Lower leg skin (tissue), 4 donors: ENCODE data around the gene OBSCN. TPM values are rescaled to one million over a fixed set of nuclear protein-coding genes. Genes with fewer than 3 reads are reported as not detected.

Experiments used
- DNase-seq, 2 donors: peaks; one replicate each; pipeline ENCODE4 v3.0.0-alpha.2; 2019; ENCODE audit warnings: low spot score in 2 of 2
- H3K4me3 ChIP-seq: fragments of 200-600 bp; sonication (generic); 2 replicates; pipeline ENCODE4 v1.5.1; 2017; ENCODE audit warnings: mild to moderate bottlenecking, low read depth; ENCODE audit not compliant: poor library complexity, severe bottlenecking
- POLR2A ChIP-seq, 2 donors: fragments of 450-650 bp; IDR thresholded peaks; one replicate each; pipeline ENCODE4 v1.6.1; 2016 to 2017; ENCODE audit warnings: antibody characterized with exemption in 2 of 2, mild to moderate bottlenecking in 1 of 2, moderate library complexity in 1 of 2
- WGBS, 2 donors: methylation state at CpG; one replicate each; pipeline ENCODE4 v1.1.5; 2018; 5-methylcytosine and 5-hydroxymethylcytosine counted together
- intact Hi-C: fragments of 100-400 bp; cut with DNase I; formaldehyde crosslinking; loops from one replicate; pipeline ENCODE4 v1.15.0; 2023; ENCODE audit warnings: low total_unique reads
- total RNA-seq, 4 donors: library from RNA; depleted of rRNA; stranded (reverse); fragments of >200 nt; gene quantifications; one replicate each; pipeline ENCODE4 v1.1.0, GENCODE V29; 2016
- TF ChIP-seq, protein P1 (sequence below), 3 donors: fragments of 450-650 bp; IDR thresholded peaks; one replicate each; pipeline ENCODE4 v1.5.1; 2016; ENCODE audit warnings: antibody characterized with exemption in 3 of 3, mild to moderate bottlenecking in 3 of 3, moderate library complexity in 2 of 3

OBSCN gene
- total RNA-seq, 4 donors from 2014 or later, result 7.4 to 39.2 (median 18.5) TPM

DNA sequence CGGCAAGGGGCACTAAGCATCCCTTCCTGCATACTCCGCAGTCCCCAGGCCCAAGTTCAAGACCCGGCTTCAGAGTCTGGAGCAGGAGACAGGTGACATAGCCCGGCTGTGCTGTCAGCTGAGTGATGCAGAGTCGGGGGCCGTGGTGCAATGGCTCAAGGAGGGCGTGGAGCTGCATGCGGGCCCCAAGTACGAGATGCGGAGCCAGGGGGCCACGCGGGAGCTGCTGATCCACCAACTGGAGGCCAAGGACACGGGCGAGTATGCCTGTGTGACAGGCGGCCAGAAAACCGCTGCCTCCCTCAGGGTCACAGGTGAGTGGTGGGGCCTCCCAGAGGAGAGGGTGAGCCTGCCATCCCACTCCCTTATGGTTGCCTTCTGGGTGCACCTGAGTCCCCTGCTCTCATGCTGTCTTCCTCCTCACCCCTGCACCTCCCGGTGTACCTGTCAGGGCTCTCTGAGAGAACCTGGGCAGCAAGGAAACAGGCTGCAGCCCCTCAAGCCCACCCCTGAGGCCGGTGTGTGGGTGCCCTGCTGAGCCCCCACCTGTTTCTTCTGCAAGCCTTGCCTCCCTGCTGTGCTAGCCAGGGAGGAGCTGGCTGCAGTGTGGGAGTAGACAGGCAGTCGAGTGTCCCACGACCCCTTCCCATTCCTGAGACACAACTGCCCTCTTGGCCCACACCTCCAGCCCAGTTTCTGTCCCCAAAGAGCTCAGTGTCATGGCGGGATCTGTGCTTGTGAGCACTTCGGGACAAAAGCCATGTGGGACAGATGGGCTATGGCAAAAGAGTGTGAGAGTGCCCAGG, 99.6 kb downstream of the OBSCN start:
- DNase-seq, result peak in 1 of 2 donors; percentile 57
- intact Hi-C loops, result no loop called here
- no peak overlapping the region for H3K4me3 ChIP-seq
- WGBS, 2 donors, result 78 to 84% methylated on average over 18 to 21 of the region's 22 CpGs
- TF ChIP-seq, protein P1, sequence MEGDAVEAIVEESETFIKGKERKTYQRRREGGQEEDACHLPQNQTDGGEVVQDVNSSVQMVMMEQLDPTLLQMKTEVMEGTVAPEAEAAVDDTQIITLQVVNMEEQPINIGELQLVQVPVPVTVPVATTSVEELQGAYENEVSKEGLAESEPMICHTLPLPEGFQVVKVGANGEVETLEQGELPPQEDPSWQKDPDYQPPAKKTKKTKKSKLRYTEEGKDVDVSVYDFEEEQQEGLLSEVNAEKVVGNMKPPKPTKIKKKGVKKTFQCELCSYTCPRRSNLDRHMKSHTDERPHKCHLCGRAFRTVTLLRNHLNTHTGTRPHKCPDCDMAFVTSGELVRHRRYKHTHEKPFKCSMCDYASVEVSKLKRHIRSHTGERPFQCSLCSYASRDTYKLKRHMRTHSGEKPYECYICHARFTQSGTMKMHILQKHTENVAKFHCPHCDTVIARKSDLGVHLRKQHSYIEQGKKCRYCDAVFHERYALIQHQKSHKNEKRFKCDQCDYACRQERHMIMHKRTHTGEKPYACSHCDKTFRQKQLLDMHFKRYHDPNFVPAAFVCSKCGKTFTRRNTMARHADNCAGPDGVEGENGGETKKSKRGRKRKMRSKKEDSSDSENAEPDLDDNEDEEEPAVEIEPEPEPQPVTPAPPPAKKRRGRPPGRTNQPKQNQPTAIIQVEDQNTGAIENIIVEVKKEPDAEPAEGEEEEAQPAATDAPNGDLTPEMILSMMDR (IDR thresholded peaks at IDR 0.05), result no peak
- no peak for TF ChIP-seq POLR2A (IDR thresholded peaks at IDR 0.05)

DNA sequence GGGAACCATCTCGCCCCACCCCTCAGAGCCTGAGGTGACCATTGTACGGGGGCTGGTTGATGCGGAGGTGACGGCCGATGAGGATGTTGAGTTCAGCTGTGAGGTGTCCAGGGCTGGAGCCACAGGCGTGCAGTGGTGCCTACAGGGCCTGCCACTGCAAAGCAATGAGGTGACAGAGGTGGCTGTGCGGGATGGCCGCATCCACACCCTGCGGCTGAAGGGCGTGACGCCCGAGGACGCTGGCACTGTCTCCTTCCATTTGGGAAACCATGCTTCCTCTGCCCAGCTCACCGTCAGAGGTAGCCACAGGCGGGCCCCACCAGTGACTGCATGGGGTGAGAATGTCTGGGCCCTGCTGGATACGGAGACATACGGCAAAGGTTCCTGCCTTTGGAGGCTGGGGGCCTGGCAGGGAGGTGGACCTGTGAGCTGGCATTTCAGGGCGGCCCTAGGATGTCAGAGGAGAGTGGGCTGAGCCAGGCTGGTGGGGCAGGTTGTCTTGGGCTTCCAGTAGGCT, 100.3 kb downstream of the OBSCN start:
- DNase-seq, result peak in 1 of 2 donors; percentile 80
- intact Hi-C loops, result no loop called here
- WGBS, 2 donors, result 87 to 89% methylated on average over 17 to 18 of the region's 18 CpGs
- H3K4me3 ChIP-seq, result no peak overlapping the region
- TF ChIP-seq POLR2A (IDR thresholded peaks at IDR 0.05), result no peak
- TF ChIP-seq, protein P1 (IDR thresholded peaks at IDR 0.05), result no peak

DNA sequence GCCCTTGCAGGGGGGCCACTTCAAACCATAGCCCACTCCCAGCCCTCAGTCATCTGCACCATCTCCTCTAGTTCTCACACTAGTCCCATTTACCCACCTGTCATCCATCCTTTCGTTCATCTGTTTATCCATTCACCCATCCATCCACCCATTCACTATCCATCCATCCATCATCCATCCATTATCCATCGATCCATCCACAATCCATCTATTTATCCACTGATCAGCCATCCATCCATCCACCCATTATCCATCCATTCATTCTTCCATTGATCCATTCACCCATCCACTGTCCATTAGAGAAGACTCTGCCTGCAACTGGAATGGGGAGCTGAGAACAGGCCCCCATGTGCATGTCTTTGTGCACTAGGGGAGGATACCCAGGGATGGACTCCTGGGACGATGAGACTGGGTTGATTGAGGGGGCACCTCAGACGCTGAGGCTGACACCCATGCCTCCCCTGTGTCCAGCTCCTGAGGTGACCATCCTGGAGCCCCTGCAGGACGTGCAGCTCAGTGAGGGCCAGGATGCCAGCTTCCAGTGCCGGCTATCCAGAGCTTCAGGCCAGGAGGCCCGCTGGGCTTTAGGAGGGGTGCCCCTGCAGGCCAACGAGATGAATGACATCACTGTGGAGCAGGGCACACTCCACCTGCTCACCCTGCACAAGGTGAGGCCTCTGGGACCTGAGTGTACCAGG, 100.9 kb downstream of the OBSCN start:
- intact Hi-C loops, result no loop called here
- no peak overlapping the region for H3K4me3 ChIP-seq
- TF ChIP-seq, protein P1 (IDR thresholded peaks at IDR 0.05), result no peak
- TF ChIP-seq POLR2A (IDR thresholded peaks at IDR 0.05), result no peak
- DNase-seq, result peak in 1 of 2 donors; percentile 71
- WGBS, 2 donors, result 72 to 87% methylated on average over 5 to 8 of the region's 8 CpGs

DNA sequence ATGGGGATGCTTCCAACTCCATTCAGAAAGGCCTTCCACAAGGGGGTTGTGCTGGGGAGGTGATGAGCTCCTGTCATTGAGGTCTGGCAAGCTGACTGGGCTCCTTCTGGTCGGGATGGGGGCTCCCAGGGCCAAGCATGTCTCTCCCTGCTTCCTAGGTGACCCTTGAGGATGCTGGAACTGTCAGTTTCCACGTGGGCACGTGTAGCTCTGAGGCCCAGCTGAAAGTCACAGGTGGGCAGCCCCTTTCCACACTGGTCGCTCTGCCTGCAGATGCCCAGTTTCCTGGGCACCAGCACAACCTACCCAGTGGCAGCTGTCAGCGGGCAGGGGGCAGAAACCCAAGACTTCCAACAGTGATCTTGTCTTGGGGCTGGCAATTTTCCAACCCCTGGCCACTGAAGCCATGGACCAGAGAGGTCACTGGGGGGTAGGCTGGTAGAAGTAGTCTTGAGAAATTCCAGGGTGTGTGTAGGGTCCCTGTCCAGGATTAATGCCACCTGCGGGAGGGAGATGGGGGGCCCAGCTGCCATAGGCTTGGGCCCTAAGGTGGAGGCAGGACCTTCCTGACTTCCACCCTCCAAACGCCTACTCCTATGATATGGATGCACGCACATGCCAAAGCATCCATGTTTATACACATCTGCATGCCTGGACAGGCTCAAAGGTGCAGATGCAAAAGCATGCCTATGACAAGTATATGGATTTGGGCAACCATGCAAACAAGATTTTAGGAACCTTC, 101.7 kb downstream of the OBSCN start:
- DNase-seq, result peak in 1 of 2 donors; percentile 80
- intact Hi-C loops, result no loop called here
- no peak for TF ChIP-seq POLR2A (IDR thresholded peaks at IDR 0.05)
- TF ChIP-seq, protein P1 (IDR thresholded peaks at IDR 0.05), result no peak
- WGBS, 2 donors, result 77 to 85% methylated on average over 7 to 8 of the region's 8 CpGs
- H3K4me3 ChIP-seq, result no peak overlapping the region

DNA sequence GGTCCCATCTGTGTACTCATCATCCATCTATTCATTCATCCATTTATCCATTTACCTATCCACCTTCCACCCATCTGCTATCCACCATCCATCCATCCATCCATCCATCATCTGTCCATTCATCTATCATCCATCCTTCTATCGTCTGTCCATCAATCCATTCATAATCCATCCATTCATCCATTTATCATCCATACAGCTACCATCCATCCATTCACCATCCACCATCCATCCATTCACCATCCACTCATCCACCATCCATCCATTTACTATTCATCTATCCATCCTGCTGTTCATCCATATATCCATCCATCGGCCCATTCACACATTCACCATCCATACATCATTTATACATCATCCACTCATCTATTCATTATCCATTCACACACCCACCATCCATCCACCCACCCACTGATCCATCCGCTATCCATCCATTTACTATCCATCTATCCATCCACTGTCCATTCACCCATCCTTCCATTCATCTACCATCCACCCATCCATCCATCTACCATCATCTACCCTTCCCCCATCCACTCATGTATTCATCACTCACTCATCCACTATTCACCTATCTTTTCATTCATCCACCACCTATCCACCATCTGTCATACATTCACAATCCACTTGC, 102.4 kb downstream of the OBSCN start:
- 95 to 97% methylated on average over 3 of the region's 3 CpGs for WGBS, 2 donors
- TF ChIP-seq, protein P1 (IDR thresholded peaks at IDR 0.05), result no peak
- TF ChIP-seq POLR2A (IDR thresholded peaks at IDR 0.05), result no peak
- no peak overlapping the region for H3K4me3 ChIP-seq
- no peak for DNase-seq
- intact Hi-C loops, result no loop called here
